Calu3 (cell line): ENCODE data around the gene GABPB2. TPM values are rescaled to one million over a fixed set of nuclear protein-coding genes. Genes with fewer than 3 reads are reported as not detected.

Experiments
- BruUV-seq: library from RNA; stranded (reverse); fragments of 400-500 nt; replicated peaks from 2 replicates; lab custom pipeline; 2021; lab: Mats Ljungman, UMichigan
- CTCF ChIA-PET: fragments of 300-600 bp; sonication (Branson Sonifier 250); formaldehyde crosslinking; loops from one replicate; lab custom pipeline; 2022; ENCODE audit warnings: antibody characterized with exemption; lab: Charles Lee
- DNase-seq: peaks from one replicate; pipeline ENCODE4 v3.0.0; 2022
- H3K27ac Mint-ChIP-seq: one replicate; pipeline ENCODE4 v1.8.0; 2022; ENCODE audit warnings: mixed read lengths; ENCODE audit not compliant: unreplicated experiment
- H3K27me3 Mint-ChIP-seq: one replicate; pipeline ENCODE4 v1.8.0; 2022; ENCODE audit warnings: mixed read lengths; ENCODE audit not compliant: unreplicated experiment
- H3K36me3 Mint-ChIP-seq: one replicate; pipeline ENCODE4 v1.8.0; 2022; ENCODE audit warnings: mild to moderate bottlenecking, moderate library complexity, mixed read lengths; ENCODE audit not compliant: insufficient read depth, unreplicated experiment
- H3K4me1 Mint-ChIP-seq: one replicate; pipeline ENCODE4 v1.8.0; 2022; ENCODE audit warnings: mild to moderate bottlenecking, low read depth, mixed read lengths; ENCODE audit not compliant: unreplicated experiment
- H3K4me3 Mint-ChIP-seq: one replicate; pipeline ENCODE4 v1.8.0; 2022; ENCODE audit warnings: mild to moderate bottlenecking, low read depth, moderate library complexity, mixed read lengths; ENCODE audit not compliant: unreplicated experiment
- H3K9me3 Mint-ChIP-seq: one replicate; pipeline ENCODE4 v1.8.0; 2022; ENCODE audit warnings: low read depth, mixed read lengths; ENCODE audit not compliant: unreplicated experiment
- intact Hi-C: fragments of 100-400 bp; cut with micrococcal nuclease; formaldehyde crosslinking; loops from one replicate; pipeline ENCODE4 v1.10.0; 2022; ENCODE audit not compliant: unreplicated experiment
- total RNA-seq: library from RNA; stranded (reverse); gene quantifications from 2 replicates; pipeline ENCODE4 v1.2.3, GENCODE V29; 2022
- TF ChIP-seq, protein P1 (sequence below): fragments of 200-600 bp; IDR thresholded peaks from one replicate; pipeline ENCODE4 v1.8.0; 2022; ENCODE audit warnings: antibody characterized with exemption; ENCODE audit not compliant: unreplicated experiment

The GABPB2 gene
- total RNA-seq, 1 experiment from 2014 or later = 10.9 TPM

GRCh38 chr1:151130987-151131586 lies 60.5 kb downstream of the GABPB2 start:
- CTCF ChIA-PET = interaction anchor here (0.6 to 1.3 kb wide), 3 partner anchors 31 to 113 kb away, joined by 3 to 4 read pairs (median 4); partner anchors contain the start of gene GABPB2
- BruUV-seq = no TSS peak
- peaks cover 16% of the 10 kb centered on the region for H3K4me1 Mint-ChIP-seq
- peaks cover 14% of the 10 kb centered on the region for H3K36me3 Mint-ChIP-seq
- peaks cover 55% of the 10 kb centered on the region for H3K27me3 Mint-ChIP-seq
- no peak overlapping the region for H3K27ac Mint-ChIP-seq
- intact Hi-C loops = no loop called here
- DNase-seq = peak; percentile 58
- H3K9me3 Mint-ChIP-seq = no peaks in the 10 kb centered on the region
- peak overlapping the region; percentile 73 for H3K4me3 Mint-ChIP-seq
- TF ChIP-seq, protein P1, sequence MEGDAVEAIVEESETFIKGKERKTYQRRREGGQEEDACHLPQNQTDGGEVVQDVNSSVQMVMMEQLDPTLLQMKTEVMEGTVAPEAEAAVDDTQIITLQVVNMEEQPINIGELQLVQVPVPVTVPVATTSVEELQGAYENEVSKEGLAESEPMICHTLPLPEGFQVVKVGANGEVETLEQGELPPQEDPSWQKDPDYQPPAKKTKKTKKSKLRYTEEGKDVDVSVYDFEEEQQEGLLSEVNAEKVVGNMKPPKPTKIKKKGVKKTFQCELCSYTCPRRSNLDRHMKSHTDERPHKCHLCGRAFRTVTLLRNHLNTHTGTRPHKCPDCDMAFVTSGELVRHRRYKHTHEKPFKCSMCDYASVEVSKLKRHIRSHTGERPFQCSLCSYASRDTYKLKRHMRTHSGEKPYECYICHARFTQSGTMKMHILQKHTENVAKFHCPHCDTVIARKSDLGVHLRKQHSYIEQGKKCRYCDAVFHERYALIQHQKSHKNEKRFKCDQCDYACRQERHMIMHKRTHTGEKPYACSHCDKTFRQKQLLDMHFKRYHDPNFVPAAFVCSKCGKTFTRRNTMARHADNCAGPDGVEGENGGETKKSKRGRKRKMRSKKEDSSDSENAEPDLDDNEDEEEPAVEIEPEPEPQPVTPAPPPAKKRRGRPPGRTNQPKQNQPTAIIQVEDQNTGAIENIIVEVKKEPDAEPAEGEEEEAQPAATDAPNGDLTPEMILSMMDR = no peak

- Mint-ChIP-seq H3K9me3 (no peaks in the 10 kb centered on the region), H3K27me3 (peaks cover 63% of the 10 kb centered on the region), H3K4me1 (peaks cover 16% of the 10 kb centered on the region), H3K36me3 (peaks cover 14% of the 10 kb centered on the region), H3K4me3 (peak overlapping the region; percentile 73), H3K27ac (no peak overlapping the region)
- no TSS peak for BruUV-seq
- peak; percentile 24 for DNase-seq
- intact Hi-C loops = no loop called here
- TF ChIP-seq, protein P1 = no peak
- CTCF ChIA-PET = interaction anchor here (0.6 to 1.3 kb wide), 3 partner anchors 32 to 112 kb away, joined by 3 to 4 read pairs (median 4); partner anchors contain the start of gene GABPB2
Observed at GRCh38 chr1:151131701-151132334, 61.3 kb downstream of the GABPB2 start.

DNA sequence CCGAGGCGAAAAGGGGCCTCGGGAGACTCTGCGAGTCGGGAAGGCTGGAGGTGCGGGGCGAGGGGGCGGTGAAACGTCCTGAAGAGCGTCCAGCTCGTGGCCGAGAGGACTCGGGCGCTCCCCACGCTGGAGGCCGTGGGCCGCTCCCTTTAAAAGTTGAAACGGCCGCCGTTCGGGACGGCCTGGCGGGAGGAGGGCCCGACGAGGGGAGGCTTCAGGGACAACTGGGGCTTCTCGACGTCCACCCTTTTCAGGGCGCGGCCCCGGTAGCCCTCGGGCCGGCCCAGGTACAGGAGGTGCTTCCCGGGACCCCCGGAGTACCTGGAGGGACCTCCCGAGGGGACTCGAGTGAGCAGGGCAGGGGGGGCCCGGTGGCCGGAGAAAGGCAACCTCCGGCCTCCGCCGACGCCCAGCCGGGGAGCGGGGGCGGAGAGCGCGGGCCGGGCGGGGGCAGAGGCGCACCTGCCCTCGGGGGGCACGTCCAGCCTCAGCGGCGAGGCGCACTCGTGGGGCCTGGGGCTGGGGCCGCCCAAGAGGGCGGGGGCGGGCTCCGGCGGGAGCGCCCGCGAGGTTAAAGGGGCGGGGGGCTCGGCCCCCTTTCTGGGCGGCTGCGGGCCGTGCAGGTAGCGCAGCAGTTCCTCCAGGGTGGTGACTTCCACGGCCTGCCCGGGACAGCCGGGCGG lies 61.9 kb downstream of the GABPB2 start:
- Mint-ChIP-seq H3K4me1 (peaks cover 16% of the 10 kb centered on the region), H3K9me3 (no peaks in the 10 kb centered on the region), H3K36me3 (peaks cover 14% of the 10 kb centered on the region), H3K27ac (no peak overlapping the region), H3K27me3 (peaks cover 69% of the 10 kb centered on the region), H3K4me3 (peak overlapping the region; percentile 73)
- CTCF ChIA-PET = no interaction called here
- TF ChIP-seq, protein P1 = no peak
- no peak for DNase-seq
- intact Hi-C loops = no loop called here
- BruUV-seq = no TSS peak

GRCh38 chr1:151133018-151133806 lies 62.7 kb downstream of the GABPB2 start:
- BruUV-seq = no TSS peak
- Mint-ChIP-seq H3K9me3 (no peaks in the 10 kb centered on the region), H3K27me3 (peaks cover 75% of the 10 kb centered on the region), H3K4me3 (peak overlapping the region; percentile 20), H3K27ac (no peak overlapping the region), H3K4me1 (peaks cover 16% of the 10 kb centered on the region), H3K36me3 (peaks cover 14% of the 10 kb centered on the region)
- CTCF ChIA-PET = interaction anchor here (1.3 kb wide), 1 partner anchor 19 kb away, joined by 3 read pairs; no protein-coding TSS in a partner anchor
- intact Hi-C loops = no loop called here
- TF ChIP-seq, protein P1 = no peak
- no peak for DNase-seq
